Epithelial cell of proximal tubule (primary cell): ENCODE measurements around the gene KRTAP5-2. TPM values are rescaled to one million over a fixed set of nuclear protein-coding genes. Genes with fewer than 3 reads are reported as not detected.

ENCODE experiments used
- DNase-seq: peaks from one replicate; pipeline ENCODE4 v3.0.0-alpha.2; 2011; ENCODE audit warnings: low read depth
- H3K4me3 ChIP-seq: 2 replicates; pipeline ENCODE4 v1.5.1; 2011; ENCODE audit warnings: low read depth, mild to moderate bottlenecking, low read length
- total RNA-seq: library from RNA; depleted of rRNA; stranded (reverse); fragments of >200 nt; gene quantifications from 2 replicates; pipeline ENCODE4 v1.2.3, GENCODE V29; 2015
- TF ChIP-seq, protein P1 (sequence below): conservative IDR thresholded peaks from 2 replicates; pipeline ENCODE4 v1.5.1; 2012; ENCODE audit warnings: low read depth, mild to moderate bottlenecking, low read length

KRTAP5-2 gene
- total RNA-seq, 1 donor from 2014 or later, result not detected

DNA sequence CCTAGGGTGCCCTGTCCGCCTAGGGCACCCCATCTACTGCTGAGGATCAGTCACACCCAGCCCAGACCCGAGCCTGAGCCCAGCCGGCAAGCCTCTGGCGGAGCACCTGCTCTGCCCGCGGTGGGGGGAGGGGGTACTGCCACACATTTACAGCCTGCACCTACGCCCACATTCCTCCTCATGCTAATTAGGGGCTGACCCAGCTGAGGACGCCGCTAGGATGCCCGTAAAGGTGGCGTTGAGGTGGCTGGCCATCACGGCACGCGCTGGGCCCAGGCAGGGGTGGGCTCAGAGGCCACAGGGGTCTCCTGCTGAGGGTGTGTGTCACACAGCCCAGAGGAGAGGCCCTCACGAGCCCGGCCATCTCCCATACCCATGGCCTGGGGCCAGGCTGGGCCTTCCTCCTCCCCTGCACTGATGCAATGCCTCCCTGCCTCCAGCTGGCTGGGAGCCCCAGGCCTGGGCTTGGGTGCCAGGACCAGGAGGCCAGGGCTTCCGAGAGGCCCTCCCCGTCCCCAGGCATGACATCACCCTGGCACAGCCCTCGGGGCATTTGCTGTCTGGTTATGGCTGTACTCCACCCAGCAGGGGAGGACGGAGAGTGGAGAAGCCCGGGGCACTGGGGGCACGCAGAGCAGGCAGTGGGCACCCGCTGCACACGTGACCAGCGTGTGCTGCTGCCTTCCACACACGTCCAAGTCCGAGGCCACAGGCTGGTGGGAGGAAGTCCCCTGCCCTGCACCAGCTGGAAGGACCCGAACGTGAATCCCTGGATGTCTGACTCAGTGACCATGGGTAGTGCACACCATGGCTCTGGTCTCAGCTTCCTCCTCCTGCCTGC, 38.8 kb downstream of the KRTAP5-2 start:
- TF ChIP-seq, protein P1, sequence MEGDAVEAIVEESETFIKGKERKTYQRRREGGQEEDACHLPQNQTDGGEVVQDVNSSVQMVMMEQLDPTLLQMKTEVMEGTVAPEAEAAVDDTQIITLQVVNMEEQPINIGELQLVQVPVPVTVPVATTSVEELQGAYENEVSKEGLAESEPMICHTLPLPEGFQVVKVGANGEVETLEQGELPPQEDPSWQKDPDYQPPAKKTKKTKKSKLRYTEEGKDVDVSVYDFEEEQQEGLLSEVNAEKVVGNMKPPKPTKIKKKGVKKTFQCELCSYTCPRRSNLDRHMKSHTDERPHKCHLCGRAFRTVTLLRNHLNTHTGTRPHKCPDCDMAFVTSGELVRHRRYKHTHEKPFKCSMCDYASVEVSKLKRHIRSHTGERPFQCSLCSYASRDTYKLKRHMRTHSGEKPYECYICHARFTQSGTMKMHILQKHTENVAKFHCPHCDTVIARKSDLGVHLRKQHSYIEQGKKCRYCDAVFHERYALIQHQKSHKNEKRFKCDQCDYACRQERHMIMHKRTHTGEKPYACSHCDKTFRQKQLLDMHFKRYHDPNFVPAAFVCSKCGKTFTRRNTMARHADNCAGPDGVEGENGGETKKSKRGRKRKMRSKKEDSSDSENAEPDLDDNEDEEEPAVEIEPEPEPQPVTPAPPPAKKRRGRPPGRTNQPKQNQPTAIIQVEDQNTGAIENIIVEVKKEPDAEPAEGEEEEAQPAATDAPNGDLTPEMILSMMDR, result no peak
- H3K4me3 ChIP-seq, result peak overlapping the region; percentile 28
- peak; percentile 51 for DNase-seq

DNA sequence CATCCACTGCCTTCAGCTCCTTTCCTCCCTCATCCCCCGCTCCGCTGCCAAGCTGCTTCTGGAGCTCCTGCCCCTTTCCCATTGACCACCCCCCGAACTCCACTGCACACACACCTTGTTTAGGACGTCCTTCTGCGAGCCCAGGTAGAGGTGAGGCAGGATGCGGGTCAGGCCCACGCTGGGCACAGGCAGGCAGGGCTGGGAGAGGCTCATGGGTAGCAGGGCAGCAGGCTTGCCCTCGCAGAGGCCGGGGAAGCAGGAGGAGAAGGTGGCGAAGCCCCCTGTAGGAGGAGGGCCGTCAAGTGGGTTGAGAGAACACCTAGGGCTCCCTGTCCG, 39.4 kb downstream of the KRTAP5-2 start:
- TF ChIP-seq, protein P1, result no peak
- no peak for DNase-seq
- H3K4me3 ChIP-seq, result peak overlapping the region; percentile 28

DNA sequence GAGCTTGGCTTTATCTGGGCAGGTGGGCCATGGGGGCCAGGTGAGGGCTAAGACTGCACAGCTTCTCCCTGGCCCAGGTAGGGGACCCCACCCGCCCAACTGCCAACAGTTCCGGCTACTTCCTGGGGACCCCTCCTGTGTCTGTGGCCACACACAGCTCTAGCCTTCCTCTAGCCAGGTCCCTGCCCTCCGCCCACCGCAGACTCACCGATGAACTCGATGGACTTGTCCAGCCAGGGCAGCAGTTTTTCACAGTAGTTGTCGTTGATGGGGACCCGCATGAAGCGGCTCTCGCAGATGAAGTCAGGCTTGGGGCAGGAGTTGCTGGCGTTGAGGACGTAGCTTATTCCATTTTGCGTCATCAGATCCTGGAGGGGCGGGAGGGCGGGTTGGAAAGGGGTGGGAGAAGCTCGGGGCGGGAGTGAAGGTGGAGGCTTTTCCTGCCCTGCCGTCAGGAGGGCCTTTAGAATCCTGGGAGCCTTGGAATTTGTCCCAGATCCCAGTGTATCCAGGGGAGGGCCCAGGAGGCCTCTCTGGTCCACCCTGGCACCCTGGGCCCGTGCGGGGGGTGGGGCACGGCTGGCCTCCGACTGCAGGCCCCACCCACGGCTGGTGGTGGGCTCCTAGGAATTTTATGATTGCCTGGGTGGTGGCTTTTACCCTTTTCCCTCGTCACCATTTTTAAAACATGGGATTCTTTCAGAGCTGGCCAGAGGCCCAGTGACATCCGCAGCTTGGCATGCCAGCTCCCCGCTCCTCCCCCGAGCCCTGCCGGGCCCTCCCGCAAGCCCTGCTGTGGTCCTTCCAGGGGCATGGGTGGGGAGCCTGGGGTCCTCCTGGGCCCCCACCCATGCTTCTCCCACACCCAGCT, 40.0 kb downstream of the KRTAP5-2 start:
- peak; percentile 18 for DNase-seq
- peak overlapping the region; percentile 28 for H3K4me3 ChIP-seq
- TF ChIP-seq, protein P1, result no peak

DNA sequence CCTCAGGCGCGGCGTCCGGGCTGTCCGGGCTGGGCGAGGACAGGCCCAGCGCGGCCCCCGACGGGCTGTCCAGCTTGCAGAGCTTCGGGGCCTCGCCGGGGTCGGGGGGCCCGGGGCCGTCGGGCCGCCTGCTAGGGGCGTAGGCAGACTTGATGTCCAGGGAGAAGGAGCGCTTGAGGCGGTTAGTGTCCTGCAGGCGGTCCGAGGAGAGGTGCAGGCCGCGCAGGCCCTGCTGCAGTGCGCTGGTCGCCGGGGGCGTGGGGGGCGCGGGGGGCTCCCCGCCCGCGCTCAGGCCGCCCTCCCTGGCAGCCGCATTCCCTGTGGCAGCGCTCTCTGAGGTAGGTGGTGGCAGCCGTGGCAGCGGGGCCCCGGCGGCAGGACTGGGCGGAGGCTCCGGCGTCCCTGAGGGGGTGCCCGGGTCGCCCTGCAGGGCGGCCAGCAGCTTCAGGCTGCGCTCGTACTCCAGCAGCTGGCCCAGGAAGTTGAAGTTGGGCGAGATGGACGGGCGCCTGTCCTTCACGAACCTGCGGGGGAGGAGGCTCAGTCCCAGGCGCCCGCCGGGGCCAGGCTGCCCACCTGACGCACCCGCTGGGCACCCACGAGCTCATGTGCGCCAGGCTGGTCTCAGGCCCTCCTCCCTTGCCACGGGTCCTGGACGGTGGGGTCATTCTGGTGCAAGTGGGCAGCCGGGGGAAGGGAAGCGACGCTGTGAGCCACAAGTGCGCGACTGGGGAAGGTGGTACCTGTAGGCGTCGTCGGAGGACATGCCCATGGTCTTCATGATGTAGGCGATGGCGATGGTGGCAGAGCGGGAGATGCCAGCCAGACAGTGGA, 40.8 kb downstream of the KRTAP5-2 start:
- no peak overlapping the region for H3K4me3 ChIP-seq
- TF ChIP-seq, protein P1, result no peak
- no peak for DNase-seq

- DNase-seq, result no peak
- TF ChIP-seq, protein P1, result no peak
- no peak overlapping the region for H3K4me3 ChIP-seq
These were observed 41.7 kb downstream of the KRTAP5-2 start for GRCh38 chr11:1556278-1556902.

- no peak for DNase-seq
- no peak overlapping the region for H3K4me3 ChIP-seq
- TF ChIP-seq, protein P1, result no peak
These were observed 42.4 kb downstream of the KRTAP5-2 start for GRCh38 chr11:1555713-1556153.
